DOHH2 (cell line): Measurements from ENCODE around the gene PRKAR1B.

Source experiments
- H3F3A ChIP-seq: fragments of 200-600 bp; sonication (generic), shearing (Covaris generic); 2 replicates; pipeline ENCODE4 v1.6.0; 2016; ENCODE audit warnings: antibody characterized with exemption, mild to moderate bottlenecking; ENCODE audit not compliant: control insufficient read depth, insufficient read depth
- H3K27ac ChIP-seq: fragments of 200-600 bp; sonication (generic); 2 replicates; pipeline ENCODE4 v1.5.1; 2014; ENCODE audit warnings: low read depth, mild to moderate bottlenecking, low read length, moderate library complexity
- H3K27me3 ChIP-seq: fragments of 200-600 bp; sonication (generic); 2 replicates; pipeline ENCODE4 v1.6.1; 2014; ENCODE audit warnings: mild to moderate bottlenecking, low read length, mixed read lengths; ENCODE audit not compliant: control insufficient read depth
- H3K36me3 ChIP-seq: fragments of 200-600 bp; sonication (generic); 2 replicates; pipeline ENCODE4 v1.6.1; 2014; ENCODE audit warnings: mild to moderate bottlenecking, low read length, moderate library complexity, mixed read lengths; ENCODE audit not compliant: control insufficient read depth
- H3K4me1 ChIP-seq: fragments of 200-600 bp; sonication (generic); 2 replicates; pipeline ENCODE4 v1.6.1; 2014; ENCODE audit warnings: mild to moderate bottlenecking, low read length, mixed read lengths; ENCODE audit not compliant: control insufficient read depth
- H3K4me2 ChIP-seq: fragments of 200-600 bp; sonication (generic); 2 replicates; pipeline ENCODE4 v1.6.0; 2014; ENCODE audit warnings: mild to moderate bottlenecking, low read length, moderate library complexity
- H3K4me3 ChIP-seq: fragments of 200-600 bp; sonication (generic); 2 replicates; pipeline ENCODE4 v1.5.1; 2014; ENCODE audit warnings: mild to moderate bottlenecking, low read length, mixed read lengths
- H3K79me2 ChIP-seq: fragments of 200-600 bp; sonication (generic); 2 replicates; pipeline ENCODE4 v1.6.1; 2014; ENCODE audit warnings: mild to moderate bottlenecking, low read length, mixed read lengths; ENCODE audit not compliant: control insufficient read depth
- H3K9me2 ChIP-seq: fragments of 200-600 bp; sonication (generic); replicated peaks from 2 replicates; pipeline ENCODE4 v1.6.1; 2014; ENCODE audit warnings: mild to moderate bottlenecking, low read length, mixed read lengths; ENCODE audit not compliant: control insufficient read depth
- H3K9me3 ChIP-seq: fragments of 200-600 bp; sonication (generic); 2 replicates; pipeline ENCODE4 v1.6.1; 2014; ENCODE audit warnings: antibody characterized with exemption, low read length, mixed read lengths; ENCODE audit not compliant: control insufficient read depth, insufficient read depth
- H4K20me1 ChIP-seq: fragments of 200-600 bp; sonication (generic); 2 replicates; pipeline ENCODE4 v1.6.0; 2014; ENCODE audit warnings: low read depth, mild to moderate bottlenecking, antibody characterized with exemption, low read length, moderate library complexity; ENCODE audit not compliant: control insufficient read depth, insufficient read depth
- EZH2phosphoT487 ChIP-seq: fragments of 200-600 bp; sonication (generic); IDR thresholded peaks from 2 replicates; pipeline ENCODE4 v1.6.1; 2017; ENCODE audit warnings: borderline replicate concordance, mild to moderate bottlenecking, antibody characterized with exemption, low read length, moderate library complexity, mixed read lengths
- TF ChIP-seq, protein P1 (sequence below): fragments of 200-600 bp; sonication (generic); IDR thresholded peaks from one replicate; pipeline ENCODE4 v1.5.1; 2014; ENCODE audit warnings: antibody characterized with exemption, mild to moderate bottlenecking, low read depth, low read length; ENCODE audit not compliant: poor library complexity, severe bottlenecking

The PRKAR1B gene

DNA sequence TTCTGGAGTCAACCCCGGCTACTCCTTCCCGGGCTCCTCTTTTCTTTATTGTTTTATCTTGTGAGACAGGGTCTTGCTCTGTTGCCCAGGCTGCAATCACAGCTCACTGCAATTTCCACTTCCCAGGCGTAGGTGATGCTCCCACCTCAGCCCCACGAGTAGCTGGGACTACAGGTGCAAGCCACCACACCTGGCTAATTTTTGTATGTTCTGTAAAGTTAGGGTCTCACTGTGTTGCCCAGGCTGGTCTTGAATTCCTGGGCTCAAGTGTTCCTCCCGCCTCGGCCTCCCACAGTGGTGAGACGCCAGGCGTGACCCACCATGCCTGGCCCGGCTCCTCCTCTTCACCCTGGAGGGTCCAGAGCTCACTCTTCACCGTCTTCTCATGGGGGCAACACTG lies 192.1 kb downstream of the PRKAR1B start:
- H3K27ac ChIP-seq = no peak overlapping the region
- no peaks in the 10 kb centered on the region for H3K27me3 ChIP-seq
- no peak overlapping the region for H3K4me3 ChIP-seq
- no peaks in the 10 kb centered on the region for H4K20me1 ChIP-seq
- TF ChIP-seq, protein P1, sequence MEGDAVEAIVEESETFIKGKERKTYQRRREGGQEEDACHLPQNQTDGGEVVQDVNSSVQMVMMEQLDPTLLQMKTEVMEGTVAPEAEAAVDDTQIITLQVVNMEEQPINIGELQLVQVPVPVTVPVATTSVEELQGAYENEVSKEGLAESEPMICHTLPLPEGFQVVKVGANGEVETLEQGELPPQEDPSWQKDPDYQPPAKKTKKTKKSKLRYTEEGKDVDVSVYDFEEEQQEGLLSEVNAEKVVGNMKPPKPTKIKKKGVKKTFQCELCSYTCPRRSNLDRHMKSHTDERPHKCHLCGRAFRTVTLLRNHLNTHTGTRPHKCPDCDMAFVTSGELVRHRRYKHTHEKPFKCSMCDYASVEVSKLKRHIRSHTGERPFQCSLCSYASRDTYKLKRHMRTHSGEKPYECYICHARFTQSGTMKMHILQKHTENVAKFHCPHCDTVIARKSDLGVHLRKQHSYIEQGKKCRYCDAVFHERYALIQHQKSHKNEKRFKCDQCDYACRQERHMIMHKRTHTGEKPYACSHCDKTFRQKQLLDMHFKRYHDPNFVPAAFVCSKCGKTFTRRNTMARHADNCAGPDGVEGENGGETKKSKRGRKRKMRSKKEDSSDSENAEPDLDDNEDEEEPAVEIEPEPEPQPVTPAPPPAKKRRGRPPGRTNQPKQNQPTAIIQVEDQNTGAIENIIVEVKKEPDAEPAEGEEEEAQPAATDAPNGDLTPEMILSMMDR = no peak
- TF ChIP-seq EZH2phosphoT487 = no peak
- no peaks in the 10 kb centered on the region for H3K36me3 ChIP-seq
- H3K4me1 ChIP-seq = no peaks in the 10 kb centered on the region
- no peaks in the 10 kb centered on the region for H3F3A ChIP-seq
- no peak overlapping the region for H3K4me2 ChIP-seq
- H3K9me3 ChIP-seq = no peaks in the 10 kb centered on the region
- no peaks in the 10 kb centered on the region for H3K9me2 ChIP-seq
- H3K79me2 ChIP-seq = no peaks in the 10 kb centered on the region

DNA sequence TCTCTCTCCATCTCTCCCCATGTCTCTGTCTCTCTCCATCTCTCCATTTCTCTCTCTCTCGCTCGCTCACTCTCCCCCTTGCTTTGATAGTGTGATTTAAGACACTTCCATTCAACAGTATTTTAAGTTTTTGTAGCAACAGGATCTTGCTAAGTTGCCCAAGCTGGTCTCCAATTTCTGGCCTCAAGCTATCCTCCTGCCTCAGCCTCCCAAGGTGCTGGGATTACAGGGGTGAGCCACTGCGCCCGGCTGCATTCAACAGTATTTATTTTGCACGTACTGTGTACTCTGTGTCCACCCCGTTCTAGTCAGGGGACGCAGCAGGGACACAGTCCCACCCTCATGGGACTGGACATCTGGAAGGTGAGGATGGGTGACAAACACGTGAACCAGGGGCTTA lies 193.0 kb downstream of the PRKAR1B start:
- no peak overlapping the region for H3K4me2 ChIP-seq
- H3K36me3 ChIP-seq = no peaks in the 10 kb centered on the region
- no peaks in the 10 kb centered on the region for H3K79me2 ChIP-seq
- H4K20me1 ChIP-seq = no peaks in the 10 kb centered on the region
- H3K27me3 ChIP-seq = no peaks in the 10 kb centered on the region
- H3F3A ChIP-seq = no peaks in the 10 kb centered on the region
- no peaks in the 10 kb centered on the region for H3K4me1 ChIP-seq
- H3K4me3 ChIP-seq = no peak overlapping the region
- H3K27ac ChIP-seq = no peak overlapping the region
- no peaks in the 10 kb centered on the region for H3K9me3 ChIP-seq
- TF ChIP-seq EZH2phosphoT487 = no peak
- TF ChIP-seq, protein P1 = no peak
- no peaks in the 10 kb centered on the region for H3K9me2 ChIP-seq

DNA sequence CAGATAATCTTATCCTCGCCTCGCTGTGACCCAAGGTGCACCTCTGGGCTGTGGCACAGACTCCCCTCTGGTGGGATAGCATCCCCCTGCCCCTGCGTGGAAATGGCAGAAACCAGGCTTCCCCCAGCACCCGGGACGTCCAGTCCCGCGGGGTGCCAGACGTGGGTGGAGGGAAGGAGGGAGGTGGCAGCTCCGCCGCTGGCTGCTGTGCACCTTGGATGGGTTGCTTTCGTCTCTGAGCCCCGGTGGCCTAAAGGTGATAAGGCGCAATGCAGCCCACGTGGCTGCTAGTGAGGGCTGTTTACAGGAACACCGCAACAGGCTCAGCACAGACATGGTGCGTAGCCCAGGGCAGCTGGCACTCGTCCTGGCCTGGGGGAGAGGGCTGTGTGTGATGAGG lies 193.8 kb downstream of the PRKAR1B start:
- Histone ChIP-seq H3K79me2 (no peaks in the 10 kb centered on the region), H3K4me3 (no peak overlapping the region), H3K27ac (no peak overlapping the region), H3K36me3 (no peaks in the 10 kb centered on the region), H3K27me3 (no peaks in the 10 kb centered on the region), H3K9me2 (no peaks in the 10 kb centered on the region), H4K20me1 (no peaks in the 10 kb centered on the region), H3K4me1 (no peaks in the 10 kb centered on the region), H3K9me3 (no peaks in the 10 kb centered on the region), H3F3A (no peaks in the 10 kb centered on the region), H3K4me2 (no peak overlapping the region)
- TF ChIP-seq EZH2phosphoT487 = no peak
- TF ChIP-seq, protein P1 = no peak
